K562 (cell line): ENCODE measurements around the gene MRPS24. TPM values are rescaled to one million over a fixed set of nuclear protein-coding genes. Genes with fewer than 3 reads are reported as not detected.
A peak's percentile ranks its signal among the peaks of the same experiment; 100 is the strongest.

Experiments
- CXXC5 ChIP-seq: fragments of 250-450 bp; sonication (Bioruptor Pico); IDR thresholded peaks from 2 replicates; pipeline ENCODE4 v1.8.0; 2022; ENCODE audit warnings: inconsistent platforms, mild to moderate bottlenecking, moderate library complexity
- ERF ChIP-seq: fragments of 450-650 bp; formaldehyde crosslinking; IDR thresholded peaks from 2 replicates; pipeline ENCODE4 v1.4.0; 2020; ENCODE audit warnings: mild to moderate bottlenecking, mixed read lengths
- FOS ChIP-seq: IDR thresholded peaks from 3 replicates; pipeline ENCODE4 v1.6.1; 2011; ENCODE audit not compliant: insufficient read length; ENCODE audit errors: extremely low read depth
- FOSL1 ChIP-seq: fragments of 200-800 bp; sonication (Bioruptor generic); conservative IDR thresholded peaks from 2 replicates; pipeline ENCODE4 v1.6.1; 2016; ENCODE audit warnings: missing genetic modification characterization, missing compliant biosample characterization
- NCOA1 ChIP-seq: fragments of 450-650 bp; IDR thresholded peaks from 2 replicates; pipeline ENCODE4 v1.6.1; 2016; ENCODE audit warnings: low read depth
- RB1 ChIP-seq: fragments of 450-650 bp; IDR thresholded peaks from 2 replicates; pipeline ENCODE4 v1.6.1; 2017; ENCODE audit warnings: low read depth, mild to moderate bottlenecking
- RBFOX2 ChIP-seq: fragments of 200-400 bp; formaldehyde crosslinking; IDR thresholded peaks from 2 replicates; pipeline ENCODE4 v1.6.1; 2017; ENCODE audit warnings: low read depth, mild to moderate bottlenecking, low read length, moderate library complexity
- SFPQ ChIP-seq: fragments of 200-400 bp; formaldehyde crosslinking; IDR thresholded peaks from 2 replicates; pipeline ENCODE4 v1.6.1; 2017; ENCODE audit warnings: mild to moderate bottlenecking, low read depth, low read length, moderate library complexity
- SIN3B ChIP-seq: fragments of 450-650 bp; IDR thresholded peaks from 2 replicates; pipeline ENCODE4 v1.6.1; 2017; ENCODE audit warnings: low read depth, mild to moderate bottlenecking, moderate library complexity
- STAG1 ChIP-seq: sonication (generic); formaldehyde crosslinking; IDR thresholded peaks from 2 replicates; pipeline ENCODE4 v1.5.0; 2020; ENCODE audit warnings: missing genetic modification reagents, borderline replicate concordance
- TGIF2 ChIP-seq: sonication (generic); formaldehyde crosslinking; IDR thresholded peaks from 2 replicates; pipeline ENCODE4 v1.8.1; 2022; ENCODE audit warnings: mild to moderate bottlenecking, missing genetic modification reagents, moderate library complexity
- TOE1 ChIP-seq, 2 experiments: fragments of 450-650 bp in 1 of 2; sonication (generic) in 1 of 2; formaldehyde crosslinking in 1 of 2; IDR thresholded peaks; 2 replicates each; pipeline versions ENCODE4 v1.7.1 to v1.8.0; 2016 to 2022; ENCODE audit warnings: borderline replicate concordance in 2 of 2, mild to moderate bottlenecking in 2 of 2, antibody characterized with exemption in 1 of 2, inconsistent platforms in 1 of 2, low read depth in 1 of 2, missing genetic modification reagents in 1 of 2, moderate library complexity in 1 of 2
- ZBTB40 ChIP-seq, 2 experiments: fragments of 450-650 bp in 1 of 2; sonication (generic) in 1 of 2; formaldehyde crosslinking in 1 of 2; IDR thresholded peaks; 2 replicates each; pipeline versions ENCODE4 v1.7.1 to v1.9.0; 2016 to 2022; ENCODE audit warnings: inconsistent platforms in 1 of 2, mild to moderate bottlenecking in 1 of 2, missing genetic modification reagents in 1 of 2
- ZNF395 ChIP-seq: fragments of 200-800 bp; sonication (Bioruptor generic); IDR thresholded peaks from 2 replicates; pipeline ENCODE4 v1.6.1; 2017; ENCODE audit warnings: missing genetic modification characterization, missing compliant biosample characterization
- polyA plus RNA-seq, 8 experiments: library from polyadenylated mRNA; depleted of rRNA in 4 of 8; stranded (reverse) in 5 of 8; unstranded in 3 of 8; fragments of >200 nt; fragmentation: Nextera tagmentation in 2 of 8; fragmentation: Illumina TruSeq in 1 of 8; extraction: Ambion mirVana in 2 of 8; extraction: Trizol in 1 of 8; gene quantifications; 2 replicates each; pipeline versions ENCODE4 v1.2.1 to v1.2.3, GENCODE V29; 2011 to 2014; ENCODE audit warnings: inconsistent platforms in 1 of 8, missing spikeins in 1 of 8
- total RNA-seq, 7 experiments: library from RNA; depleted of rRNA in 6 of 7; stranded (reverse); fragments of >200 nt in 6 of 7; fragmentation: Illumina TruSeq in 2 of 7; extraction: Trizol in 2 of 7; gene quantifications; 2 replicates each; pipeline versions ENCODE4 v1.2.1 to v1.2.3, GENCODE V29; 2011 to 2021; ENCODE audit warnings: low replicate concordance in 1 of 7

MRPS24 gene
- total and polyA plus RNA-seq, 9 of the 15 experiments (the other 6 are each of a cell fraction or from before 2014, with no cell fraction given): 51.4 to 214 (median 169) TPM

DNA sequence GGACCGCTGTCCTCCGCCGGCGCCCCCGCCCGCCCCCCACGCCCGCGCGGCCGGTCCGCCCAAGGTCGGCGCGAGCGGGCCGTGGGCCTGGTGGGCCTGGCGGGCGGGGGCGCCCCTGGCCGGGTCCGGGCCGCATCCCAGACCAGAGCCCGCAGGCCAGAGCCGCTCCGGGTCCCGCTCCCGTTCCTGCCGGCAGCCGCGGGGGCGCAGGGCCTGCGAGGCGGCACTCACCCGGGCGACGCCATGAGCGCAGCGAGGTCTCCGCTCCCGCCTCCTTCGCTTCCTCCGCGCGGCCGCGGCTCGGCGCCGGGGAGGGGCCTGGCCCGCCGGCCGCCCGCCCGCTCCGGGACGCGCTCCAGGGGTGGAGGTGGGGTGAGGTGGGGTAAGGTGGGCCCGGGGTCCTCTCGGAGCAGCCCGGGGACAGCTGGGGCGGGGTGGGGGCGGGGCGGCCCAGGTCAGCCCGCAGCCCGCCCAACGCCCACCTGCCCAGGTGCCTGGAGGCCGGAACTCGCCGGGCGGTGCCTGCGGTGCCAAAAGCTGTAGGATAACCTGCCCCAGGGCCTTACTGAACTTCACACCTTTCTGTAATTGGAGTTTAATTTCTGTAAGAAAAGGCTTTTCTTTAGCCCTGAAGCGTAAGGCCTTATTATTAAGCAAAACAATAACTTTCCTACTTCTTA is 37.2 kb upstream of the MRPS24 start, which contains the start of gene URGCP (continued):
- TF ChIP-seq ZBTB40 (IDR thresholded peaks at IDR 0.05) (0 out of 2 replicates have a peak, but pooled peaks have one; percentile 16), ZBTB40 (CRISPR knock-in tag; IDR thresholded peaks at IDR 0.05) (no peak), ERF (0 out of 2 replicates have a peak, but pooled peaks have one; percentile 32), ZNF395 (no peak), SIN3B (peak; percentile 41), RB1 (peak; percentile 68; the same call in 1 of the 2 replicates), SFPQ (no peak), FOSL1 (0 out of 2 replicates have a peak, but pooled peaks have one; percentile 5), TGIF2 (CRISPR knock-in tag) (no peak), STAG1 (CRISPR knock-in tag) (no peak), TOE1 (IDR thresholded peaks at IDR 0.05; ENCODE audit: borderline replicate concordance) (no peak), TOE1 (CRISPR knock-in tag; IDR thresholded peaks at IDR 0.05; ENCODE audit: borderline replicate concordance, low read depth) (no peak), NCOA1 (no peak), CXXC5 (peak; percentile 77), FOS (no peak), RBFOX2 (peak; percentile 78)
